K562 (cell line): ENCODE data around the gene CLEC17A. TPM values are rescaled to one million over a fixed set of nuclear protein-coding genes. Genes with fewer than 3 reads are reported as not detected.

Experiments
- DNMT1 ChIP-seq: fragments of 450-650 bp; IDR thresholded peaks from 2 replicates; pipeline ENCODE4 v1.6.1; 2016; ENCODE audit warnings: antibody characterized with exemption, mild to moderate bottlenecking
- DPF2 ChIP-seq: fragments of 450-650 bp; IDR thresholded peaks from 2 replicates; pipeline ENCODE4 v1.6.1; 2016
- EWSR1 ChIP-seq: fragments of 450-650 bp; IDR thresholded peaks from 2 replicates; pipeline ENCODE4 v1.6.1; 2018; ENCODE audit warnings: borderline replicate concordance, mild to moderate bottlenecking, low read depth, moderate library complexity; ENCODE audit not compliant: partially characterized antibody
- GATAD2B ChIP-seq: fragments of 450-650 bp; IDR thresholded peaks from 2 replicates; pipeline ENCODE4 v1.6.1; 2017; ENCODE audit warnings: mild to moderate bottlenecking, borderline replicate concordance
- HDAC2 ChIP-seq: fragments of 450-650 bp; IDR thresholded peaks from 2 replicates; pipeline ENCODE4 v1.6.1; 2016; ENCODE audit warnings: mild to moderate bottlenecking
- HMBOX1 ChIP-seq: sonication (generic); IDR thresholded peaks from 2 replicates; pipeline ENCODE4 v1.6.1; 2016
- IRF2 ChIP-seq: sonication (generic); formaldehyde crosslinking; IDR thresholded peaks from 2 replicates; pipeline ENCODE4 v1.8.1; 2022; ENCODE audit warnings: mild to moderate bottlenecking, missing genetic modification reagents
- MTA3 ChIP-seq: fragments of 450-650 bp; formaldehyde crosslinking; IDR thresholded peaks from 2 replicates; pipeline ENCODE4 v1.6.1; 2017; ENCODE audit warnings: mild to moderate bottlenecking, borderline replicate concordance
- NCOA1 ChIP-seq: fragments of 450-650 bp; IDR thresholded peaks from 2 replicates; pipeline ENCODE4 v1.6.1; 2016; ENCODE audit warnings: low read depth
- NR2C1 ChIP-seq, 2 experiments: fragments of 450-650 bp; IDR thresholded peaks; 2 replicates each; pipeline ENCODE4 v1.6.1; 2017; ENCODE audit warnings: mild to moderate bottlenecking in 2 of 2, antibody characterized with exemption in 1 of 2, inconsistent platforms in 1 of 2, missing compliant biosample characterization in 1 of 2, missing genetic modification characterization in 1 of 2
- OTX1 ChIP-seq: fragments of 450-650 bp; formaldehyde crosslinking; IDR thresholded peaks from 2 replicates; pipeline ENCODE4 v1.4.0; 2022; ENCODE audit warnings: mild to moderate bottlenecking
- POLR2H ChIP-seq: IDR thresholded peaks from 2 replicates; pipeline ENCODE4 v1.6.1; 2016; ENCODE audit warnings: missing genetic modification characterization, low read depth, mild to moderate bottlenecking, control low read depth, missing compliant biosample characterization, moderate library complexity
- POLR3A ChIP-seq: IDR thresholded peaks from 2 replicates; pipeline ENCODE4 v1.6.1; 2011; ENCODE audit warnings: borderline replicate concordance, mild to moderate bottlenecking, moderate library complexity; ENCODE audit not compliant: insufficient read length, insufficient read depth; ENCODE audit errors: extremely low read depth
- RB1 ChIP-seq: fragments of 450-650 bp; IDR thresholded peaks from 2 replicates; pipeline ENCODE4 v1.6.1; 2017; ENCODE audit warnings: low read depth, mild to moderate bottlenecking
- RNF219 ChIP-seq: fragments of 250-450 bp; sonication (Bioruptor Pico); IDR thresholded peaks from 2 replicates; pipeline ENCODE4 v1.5.0; 2022; ENCODE audit warnings: mild to moderate bottlenecking
- STAT5A ChIP-seq: IDR thresholded peaks from 2 replicates; pipeline ENCODE4 v1.6.1; 2012; ENCODE audit warnings: low read length, inconsistent platforms, borderline replicate concordance
- ZNF197 ChIP-seq: fragments of 200-800 bp; sonication (Bioruptor generic); IDR thresholded peaks from 2 replicates; pipeline ENCODE4 v1.6.1; 2016; ENCODE audit warnings: low read depth, missing genetic modification characterization, missing compliant biosample characterization
- ZNF589 ChIP-seq: fragments of 200-800 bp; sonication (Bioruptor generic); IDR thresholded peaks from 2 replicates; pipeline ENCODE4 v1.6.1; 2016; ENCODE audit warnings: low read depth, missing genetic modification characterization, missing compliant biosample characterization
- ZNF778 ChIP-seq: fragments of 450-650 bp; formaldehyde crosslinking; IDR thresholded peaks from 2 replicates; pipeline ENCODE4 v1.4.0; 2020; ENCODE audit warnings: mild to moderate bottlenecking, moderate library complexity
- polyA plus RNA-seq, 8 experiments: library from polyadenylated mRNA; depleted of rRNA in 4 of 8; stranded (reverse) in 5 of 8; unstranded in 3 of 8; fragments of >200 nt; fragmentation: Nextera tagmentation in 2 of 8; fragmentation: Illumina TruSeq in 1 of 8; extraction: Ambion mirVana in 2 of 8; extraction: Trizol in 1 of 8; gene quantifications; 2 replicates each; pipeline versions ENCODE4 v1.2.1 to v1.2.3, GENCODE V29; 2011 to 2014; ENCODE audit warnings: inconsistent platforms in 1 of 8, missing spikeins in 1 of 8
- total RNA-seq, 7 experiments: library from RNA; depleted of rRNA in 6 of 7; stranded (reverse); fragments of >200 nt in 6 of 7; fragmentation: Illumina TruSeq in 2 of 7; extraction: Trizol in 2 of 7; gene quantifications; 2 replicates each; pipeline versions ENCODE4 v1.2.1 to v1.2.3, GENCODE V29; 2011 to 2021; ENCODE audit warnings: low replicate concordance in 1 of 7
- TF ChIP-seq, protein P1 (sequence below): fragments of 450-650 bp; formaldehyde crosslinking; IDR thresholded peaks from 2 replicates; pipeline ENCODE4 v1.4.0; 2020; ENCODE audit warnings: mild to moderate bottlenecking, moderate library complexity
- TF ChIP-seq, protein P2 (sequence below): sonication (generic); formaldehyde crosslinking; IDR thresholded peaks from 2 replicates; pipeline ENCODE4 v1.8.0; 2022; ENCODE audit warnings: mild to moderate bottlenecking, missing genetic modification reagents, borderline replicate concordance

Gene CLEC17A
- total and polyA plus RNA-seq, 9 of the 15 experiments (the other 6 are each of a cell fraction or from before 2014, with no cell fraction given), result 0.03 TPM; not detected in 8

DNA sequence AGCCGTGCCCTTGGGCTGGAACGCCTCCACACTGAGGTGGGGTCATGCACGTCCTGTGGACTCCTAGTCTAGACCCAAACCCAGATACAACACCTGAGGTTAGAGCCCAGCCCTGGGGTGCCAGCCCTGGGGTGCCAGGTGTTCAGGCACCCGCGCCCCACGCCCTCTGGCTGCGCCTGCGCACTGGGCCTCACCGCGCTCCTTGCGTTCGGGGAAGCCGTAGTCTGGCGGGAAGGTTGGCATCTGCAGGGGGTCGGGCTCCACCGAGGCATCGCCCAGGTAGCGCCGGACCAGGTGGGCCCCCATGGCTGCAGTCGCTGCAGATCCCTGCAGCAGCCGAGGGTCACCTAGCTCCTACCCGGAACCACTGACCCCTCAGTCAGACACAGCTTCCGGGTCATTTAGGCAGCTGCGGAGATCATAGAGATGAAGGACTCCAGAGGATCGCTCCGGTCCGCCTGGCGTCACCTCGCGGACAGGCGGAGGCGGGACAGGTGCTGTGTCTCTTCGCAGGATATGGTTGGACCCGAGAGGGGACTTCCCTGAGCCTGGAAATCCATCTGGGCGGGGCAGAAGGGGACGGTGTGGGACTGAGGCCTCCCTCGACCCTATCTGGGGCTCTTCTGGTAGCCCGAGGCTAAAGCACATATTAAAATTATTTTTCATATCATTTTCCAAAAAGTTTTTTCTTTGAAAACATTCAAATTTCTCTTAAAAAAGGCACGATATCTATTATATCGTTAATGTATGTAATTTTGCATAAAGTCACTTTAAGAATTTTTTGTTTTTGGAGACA is 11.0 kb upstream of the CLEC17A start, which contains the start of gene NDUFB7 (continued):
- 0 out of 2 replicates have a peak, but pooled peaks have one; percentile 56 for TF ChIP-seq ZNF197
- TF ChIP-seq NR2C1 (IDR thresholded peaks at IDR 0.05), result peak; percentile 100
- TF ChIP-seq NR2C1 (tag; IDR thresholded peaks at IDR 0.05), result peak; percentile 100
- no peak for TF ChIP-seq ZNF778 (CRISPR knock-in tag)
- TF ChIP-seq, protein P1, sequence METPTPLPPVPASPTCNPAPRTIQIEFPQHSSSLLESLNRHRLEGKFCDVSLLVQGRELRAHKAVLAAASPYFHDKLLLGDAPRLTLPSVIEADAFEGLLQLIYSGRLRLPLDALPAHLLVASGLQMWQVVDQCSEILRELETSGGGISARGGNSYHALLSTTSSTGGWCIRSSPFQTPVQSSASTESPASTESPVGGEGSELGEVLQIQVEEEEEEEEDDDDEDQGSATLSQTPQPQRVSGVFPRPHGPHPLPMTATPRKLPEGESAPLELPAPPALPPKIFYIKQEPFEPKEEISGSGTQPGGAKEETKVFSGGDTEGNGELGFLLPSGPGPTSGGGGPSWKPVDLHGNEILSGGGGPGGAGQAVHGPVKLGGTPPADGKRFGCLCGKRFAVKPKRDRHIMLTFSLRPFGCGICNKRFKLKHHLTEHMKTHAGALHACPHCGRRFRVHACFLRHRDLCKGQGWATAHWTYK (CRISPR knock-in tag), result peak; percentile 86
- TF ChIP-seq, protein P2, sequence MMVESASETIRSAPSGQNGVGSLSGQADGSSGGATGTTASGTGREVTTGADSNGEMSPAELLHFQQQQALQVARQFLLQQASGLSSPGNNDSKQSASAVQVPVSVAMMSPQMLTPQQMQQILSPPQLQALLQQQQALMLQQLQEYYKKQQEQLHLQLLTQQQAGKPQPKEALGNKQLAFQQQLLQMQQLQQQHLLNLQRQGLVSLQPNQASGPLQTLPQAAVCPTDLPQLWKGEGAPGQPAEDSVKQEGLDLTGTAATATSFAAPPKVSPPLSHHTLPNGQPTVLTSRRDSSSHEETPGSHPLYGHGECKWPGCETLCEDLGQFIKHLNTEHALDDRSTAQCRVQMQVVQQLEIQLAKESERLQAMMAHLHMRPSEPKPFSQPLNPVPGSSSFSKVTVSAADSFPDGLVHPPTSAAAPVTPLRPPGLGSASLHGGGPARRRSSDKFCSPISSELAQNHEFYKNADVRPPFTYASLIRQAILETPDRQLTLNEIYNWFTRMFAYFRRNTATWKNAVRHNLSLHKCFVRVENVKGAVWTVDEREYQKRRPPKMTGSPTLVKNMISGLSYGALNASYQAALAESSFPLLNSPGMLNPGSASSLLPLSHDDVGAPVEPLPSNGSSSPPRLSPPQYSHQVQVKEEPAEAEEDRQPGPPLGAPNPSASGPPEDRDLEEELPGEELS (CRISPR knock-in tag), result 0 out of 2 replicates have a peak, but pooled peaks have one; percentile 62
- peak; percentile 52; the same call in 1 of the 2 replicates for TF ChIP-seq NCOA1
- no peak; the same call in 1 of the 2 replicates for TF ChIP-seq GATAD2B
- no peak for TF ChIP-seq POLR2H (tag)
- TF ChIP-seq IRF2 (CRISPR knock-in tag), result no peak
- no peak for TF ChIP-seq HMBOX1
- no peak for TF ChIP-seq RNF219 (CRISPR knock-in tag)
- TF ChIP-seq MTA3, result peak; percentile 88
- TF ChIP-seq DNMT1, result no peak
- TF ChIP-seq RB1, result peak; percentile 86
- no peak for TF ChIP-seq EWSR1
- no peak for TF ChIP-seq ZNF589 (CRISPR knock-in tag)
- TF ChIP-seq DPF2, result no peak
- peak; percentile 69; the same call in 1 of the 2 replicates for TF ChIP-seq HDAC2
- TF ChIP-seq OTX1, result no peak
- no peak for TF ChIP-seq POLR3A
- TF ChIP-seq STAT5A, result peak; percentile 46; the same call in 1 of the 2 replicates
